GM23248 (cell line): ENCODE measurements around the gene SMAD5.

Experiments used
- EZH2 ChIP-seq: fragments of 200-600 bp; sonication (generic); IDR thresholded peaks from 2 replicates; pipeline ENCODE4 v1.6.1; 2018; ENCODE audit warnings: antibody characterized with exemption, mild to moderate bottlenecking; ENCODE audit not compliant: insufficient read depth, poor library complexity, severe bottlenecking
- EZH2phosphoT487 ChIP-seq: fragments of 200-600 bp; sonication (generic); IDR thresholded peaks from 2 replicates; pipeline ENCODE4 v1.6.1; 2018; ENCODE audit warnings: antibody characterized with exemption, moderate library complexity, mild to moderate bottlenecking, low read depth; ENCODE audit not compliant: insufficient read depth

GRCh38 chr5:136200130-136200529 lies 67.5 kb downstream of the SMAD5 start:
- TF ChIP-seq EZH2 (no peak), EZH2phosphoT487 (no peak)
